K562 (cell line): ENCODE data around the gene TBP.

Source experiments
- CBX8 ChIP-seq: fragments of 200-600 bp; sonication (generic); IDR thresholded peaks from 2 replicates; pipeline ENCODE4 v1.6.1; 2012; ENCODE audit warnings: borderline replicate concordance, mixed run types, low read depth, mild to moderate bottlenecking, moderate library complexity, mixed read lengths, low read length, control low read depth, inconsistent platforms; ENCODE audit not compliant: poor library complexity, severe bottlenecking; ENCODE audit errors: extremely low read depth
- HDAC6 ChIP-seq: IDR thresholded peaks from 2 replicates; pipeline ENCODE4 v1.6.1; 2012; ENCODE audit warnings: low read depth, mild to moderate bottlenecking, control low read depth, inconsistent platforms, low read length, moderate library complexity
- JUND ChIP-seq, 2 experiments: IDR thresholded peaks; 2 replicates in 1 of 2; 3 replicates in 1 of 2; pipeline ENCODE4 v1.6.1; 2011; ENCODE audit warnings: borderline replicate concordance in 2 of 2, low read depth in 2 of 2, low read length in 2 of 2, improper control_type of control experiment in 1 of 2, missing biosample characterization in 1 of 2, missing genetic modification characterization in 1 of 2, missing genetic modification reagents in 1 of 2
- MBD2 ChIP-seq: sonication (generic); IDR thresholded peaks from 2 replicates; pipeline ENCODE4 v1.6.1; 2016; ENCODE audit warnings: low read depth, borderline replicate concordance
- MIER1 ChIP-seq: fragments of 450-650 bp; IDR thresholded peaks from 2 replicates; pipeline ENCODE4 v1.6.1; 2016; ENCODE audit warnings: antibody characterized with exemption, mild to moderate bottlenecking, low read depth
- NR3C1 ChIP-seq: sonication (generic); formaldehyde crosslinking; IDR thresholded peaks from 2 replicates; pipeline ENCODE4 v1.8.1; 2022; ENCODE audit warnings: missing genetic modification reagents
- PTBP1 ChIP-seq: fragments of 200-400 bp; formaldehyde crosslinking; IDR thresholded peaks from 2 replicates; pipeline ENCODE4 v1.6.1; 2017; ENCODE audit warnings: low read depth, low read length
- TCF3 ChIP-seq: sonication (generic); formaldehyde crosslinking; IDR thresholded peaks from 2 replicates; pipeline ENCODE4 v1.4.0; 2020; ENCODE audit warnings: mild to moderate bottlenecking, missing genetic modification reagents
- ZNF586 ChIP-seq: fragments of 450-650 bp; formaldehyde crosslinking; conservative IDR thresholded peaks from 2 replicates; pipeline ENCODE4 v1.4.0; 2020; ENCODE audit warnings: mild to moderate bottlenecking, moderate library complexity
- TF ChIP-seq, protein P1 (sequence below): sonication (generic); formaldehyde crosslinking; IDR thresholded peaks from 2 replicates; pipeline ENCODE4 v1.8.0; 2023; ENCODE audit warnings: mild to moderate bottlenecking, missing genetic modification reagents
- TF ChIP-seq, protein P2 (sequence below), 3 experiments: IDR thresholded peaks in 2 of 3; conservative IDR thresholded peaks in 1 of 3; 2 replicates each; pipeline ENCODE4 v1.5.1; 2011 to 2012; ENCODE audit warnings: low read length in 3 of 3, mild to moderate bottlenecking in 3 of 3, control low read depth in 2 of 3, improper control_type of control experiment in 1 of 3, inconsistent platforms in 1 of 3, low read depth in 1 of 3, mixed read lengths in 1 of 3, moderate library complexity in 1 of 3; ENCODE audit not compliant: insufficient read depth in 2 of 3
- TF ChIP-seq, protein P3 (sequence below), 2 experiments: fragments of 150-350 bp in 1 of 2; IDR thresholded peaks; 2 replicates each; pipeline ENCODE4 v1.6.1; 2012 to 2016; ENCODE audit warnings: low read depth in 2 of 2, low read length in 2 of 2, mild to moderate bottlenecking in 1 of 2, moderate library complexity in 1 of 2
- TF ChIP-seq, protein P4 (sequence below): sonication (generic); formaldehyde crosslinking; IDR thresholded peaks from 2 replicates; pipeline ENCODE4 v1.8.0; 2022; ENCODE audit warnings: missing genetic modification reagents, mild to moderate bottlenecking, borderline replicate concordance
- TF ChIP-seq, protein P5 (sequence below), 2 experiments: fragments of 450-650 bp; conservative IDR thresholded peaks; 2 replicates each; pipeline ENCODE4 v1.6.1; 2017; ENCODE audit warnings: mild to moderate bottlenecking in 2 of 2, moderate library complexity in 2 of 2

DNA sequence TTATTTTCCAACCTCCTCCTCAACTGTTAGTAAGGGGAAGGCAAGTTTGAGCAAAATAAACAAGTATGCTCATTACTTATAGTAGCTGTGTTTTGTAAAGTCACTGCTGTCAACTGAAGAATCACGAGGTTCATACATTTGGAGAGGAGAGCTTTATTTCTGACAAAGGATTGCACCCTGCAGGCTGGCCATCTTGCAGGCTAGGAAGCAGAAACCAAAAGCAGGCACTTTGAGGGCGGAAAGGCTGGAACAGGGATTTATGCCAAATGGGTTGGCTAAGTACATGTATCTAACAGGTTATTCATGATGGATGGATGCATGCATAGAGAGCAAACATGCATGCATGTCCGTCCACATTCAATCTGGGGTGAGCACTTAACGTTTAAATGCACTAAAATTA is 47.7 kb upstream of the TBP start:
- no peak for TF ChIP-seq MIER1
- TF ChIP-seq, protein P1, sequence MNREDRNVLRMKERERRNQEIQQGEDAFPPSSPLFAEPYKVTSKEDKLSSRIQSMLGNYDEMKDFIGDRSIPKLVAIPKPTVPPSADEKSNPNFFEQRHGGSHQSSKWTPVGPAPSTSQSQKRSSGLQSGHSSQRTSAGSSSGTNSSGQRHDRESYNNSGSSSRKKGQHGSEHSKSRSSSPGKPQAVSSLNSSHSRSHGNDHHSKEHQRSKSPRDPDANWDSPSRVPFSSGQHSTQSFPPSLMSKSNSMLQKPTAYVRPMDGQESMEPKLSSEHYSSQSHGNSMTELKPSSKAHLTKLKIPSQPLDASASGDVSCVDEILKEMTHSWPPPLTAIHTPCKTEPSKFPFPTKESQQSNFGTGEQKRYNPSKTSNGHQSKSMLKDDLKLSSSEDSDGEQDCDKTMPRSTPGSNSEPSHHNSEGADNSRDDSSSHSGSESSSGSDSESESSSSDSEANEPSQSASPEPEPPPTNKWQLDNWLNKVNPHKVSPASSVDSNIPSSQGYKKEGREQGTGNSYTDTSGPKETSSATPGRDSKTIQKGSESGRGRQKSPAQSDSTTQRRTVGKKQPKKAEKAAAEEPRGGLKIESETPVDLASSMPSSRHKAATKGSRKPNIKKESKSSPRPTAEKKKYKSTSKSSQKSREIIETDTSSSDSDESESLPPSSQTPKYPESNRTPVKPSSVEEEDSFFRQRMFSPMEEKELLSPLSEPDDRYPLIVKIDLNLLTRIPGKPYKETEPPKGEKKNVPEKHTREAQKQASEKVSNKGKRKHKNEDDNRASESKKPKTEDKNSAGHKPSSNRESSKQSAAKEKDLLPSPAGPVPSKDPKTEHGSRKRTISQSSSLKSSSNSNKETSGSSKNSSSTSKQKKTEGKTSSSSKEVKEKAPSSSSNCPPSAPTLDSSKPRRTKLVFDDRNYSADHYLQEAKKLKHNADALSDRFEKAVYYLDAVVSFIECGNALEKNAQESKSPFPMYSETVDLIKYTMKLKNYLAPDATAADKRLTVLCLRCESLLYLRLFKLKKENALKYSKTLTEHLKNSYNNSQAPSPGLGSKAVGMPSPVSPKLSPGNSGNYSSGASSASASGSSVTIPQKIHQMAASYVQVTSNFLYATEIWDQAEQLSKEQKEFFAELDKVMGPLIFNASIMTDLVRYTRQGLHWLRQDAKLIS: no peak
- TF ChIP-seq, protein P2, sequence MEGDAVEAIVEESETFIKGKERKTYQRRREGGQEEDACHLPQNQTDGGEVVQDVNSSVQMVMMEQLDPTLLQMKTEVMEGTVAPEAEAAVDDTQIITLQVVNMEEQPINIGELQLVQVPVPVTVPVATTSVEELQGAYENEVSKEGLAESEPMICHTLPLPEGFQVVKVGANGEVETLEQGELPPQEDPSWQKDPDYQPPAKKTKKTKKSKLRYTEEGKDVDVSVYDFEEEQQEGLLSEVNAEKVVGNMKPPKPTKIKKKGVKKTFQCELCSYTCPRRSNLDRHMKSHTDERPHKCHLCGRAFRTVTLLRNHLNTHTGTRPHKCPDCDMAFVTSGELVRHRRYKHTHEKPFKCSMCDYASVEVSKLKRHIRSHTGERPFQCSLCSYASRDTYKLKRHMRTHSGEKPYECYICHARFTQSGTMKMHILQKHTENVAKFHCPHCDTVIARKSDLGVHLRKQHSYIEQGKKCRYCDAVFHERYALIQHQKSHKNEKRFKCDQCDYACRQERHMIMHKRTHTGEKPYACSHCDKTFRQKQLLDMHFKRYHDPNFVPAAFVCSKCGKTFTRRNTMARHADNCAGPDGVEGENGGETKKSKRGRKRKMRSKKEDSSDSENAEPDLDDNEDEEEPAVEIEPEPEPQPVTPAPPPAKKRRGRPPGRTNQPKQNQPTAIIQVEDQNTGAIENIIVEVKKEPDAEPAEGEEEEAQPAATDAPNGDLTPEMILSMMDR (IDR thresholded peaks at IDR 0.05 in 2 of 3, conservative IDR thresholded peaks at IDR 0.05 in 1 of 3; ENCODE audit: insufficient read depth in 2 of 3, low read depth in 1 of 3, low read length in 3 of 3): no peak
- no peak for TF ChIP-seq MBD2
- TF ChIP-seq CBX8: no peak
- TF ChIP-seq HDAC6: no peak
- TF ChIP-seq, protein P3, sequence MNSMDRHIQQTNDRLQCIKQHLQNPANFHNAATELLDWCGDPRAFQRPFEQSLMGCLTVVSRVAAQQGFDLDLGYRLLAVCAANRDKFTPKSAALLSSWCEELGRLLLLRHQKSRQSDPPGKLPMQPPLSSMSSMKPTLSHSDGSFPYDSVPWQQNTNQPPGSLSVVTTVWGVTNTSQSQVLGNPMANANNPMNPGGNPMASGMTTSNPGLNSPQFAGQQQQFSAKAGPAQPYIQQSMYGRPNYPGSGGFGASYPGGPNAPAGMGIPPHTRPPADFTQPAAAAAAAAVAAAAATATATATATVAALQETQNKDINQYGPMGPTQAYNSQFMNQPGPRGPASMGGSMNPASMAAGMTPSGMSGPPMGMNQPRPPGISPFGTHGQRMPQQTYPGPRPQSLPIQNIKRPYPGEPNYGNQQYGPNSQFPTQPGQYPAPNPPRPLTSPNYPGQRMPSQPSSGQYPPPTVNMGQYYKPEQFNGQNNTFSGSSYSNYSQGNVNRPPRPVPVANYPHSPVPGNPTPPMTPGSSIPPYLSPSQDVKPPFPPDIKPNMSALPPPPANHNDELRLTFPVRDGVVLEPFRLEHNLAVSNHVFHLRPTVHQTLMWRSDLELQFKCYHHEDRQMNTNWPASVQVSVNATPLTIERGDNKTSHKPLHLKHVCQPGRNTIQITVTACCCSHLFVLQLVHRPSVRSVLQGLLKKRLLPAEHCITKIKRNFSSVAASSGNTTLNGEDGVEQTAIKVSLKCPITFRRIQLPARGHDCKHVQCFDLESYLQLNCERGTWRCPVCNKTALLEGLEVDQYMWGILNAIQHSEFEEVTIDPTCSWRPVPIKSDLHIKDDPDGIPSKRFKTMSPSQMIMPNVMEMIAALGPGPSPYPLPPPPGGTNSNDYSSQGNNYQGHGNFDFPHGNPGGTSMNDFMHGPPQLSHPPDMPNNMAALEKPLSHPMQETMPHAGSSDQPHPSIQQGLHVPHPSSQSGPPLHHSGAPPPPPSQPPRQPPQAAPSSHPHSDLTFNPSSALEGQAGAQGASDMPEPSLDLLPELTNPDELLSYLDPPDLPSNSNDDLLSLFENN (IDR thresholded peaks at IDR 0.05; ENCODE audit: low read depth in 2 of 2, low read length in 2 of 2): no peak
- TF ChIP-seq, protein P4, sequence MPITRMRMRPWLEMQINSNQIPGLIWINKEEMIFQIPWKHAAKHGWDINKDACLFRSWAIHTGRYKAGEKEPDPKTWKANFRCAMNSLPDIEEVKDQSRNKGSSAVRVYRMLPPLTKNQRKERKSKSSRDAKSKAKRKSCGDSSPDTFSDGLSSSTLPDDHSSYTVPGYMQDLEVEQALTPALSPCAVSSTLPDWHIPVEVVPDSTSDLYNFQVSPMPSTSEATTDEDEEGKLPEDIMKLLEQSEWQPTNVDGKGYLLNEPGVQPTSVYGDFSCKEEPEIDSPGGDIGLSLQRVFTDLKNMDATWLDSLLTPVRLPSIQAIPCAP (CRISPR knock-in tag): no peak
- no peak for TF ChIP-seq TCF3 (CRISPR knock-in tag)
- TF ChIP-seq, protein P5, sequence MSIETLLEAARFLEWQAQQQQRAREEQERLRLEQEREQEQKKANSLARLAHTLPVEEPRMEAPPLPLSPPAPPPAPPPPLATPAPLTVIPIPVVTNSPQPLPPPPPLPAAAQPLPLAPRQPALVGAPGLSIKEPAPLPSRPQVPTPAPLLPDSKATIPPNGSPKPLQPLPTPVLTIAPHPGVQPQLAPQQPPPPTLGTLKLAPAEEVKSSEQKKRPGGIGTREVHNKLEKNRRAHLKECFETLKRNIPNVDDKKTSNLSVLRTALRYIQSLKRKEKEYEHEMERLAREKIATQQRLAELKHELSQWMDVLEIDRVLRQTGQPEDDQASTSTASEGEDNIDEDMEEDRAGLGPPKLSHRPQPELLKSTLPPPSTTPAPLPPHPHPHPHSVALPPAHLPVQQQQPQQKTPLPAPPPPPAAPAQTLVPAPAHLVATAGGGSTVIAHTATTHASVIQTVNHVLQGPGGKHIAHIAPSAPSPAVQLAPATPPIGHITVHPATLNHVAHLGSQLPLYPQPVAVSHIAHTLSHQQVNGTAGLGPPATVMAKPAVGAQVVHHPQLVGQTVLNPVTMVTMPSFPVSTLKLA (conservative IDR thresholded peaks at IDR 0.05): no peak
- TF ChIP-seq NR3C1 (CRISPR knock-in tag): no peak
- no peak for TF ChIP-seq ZNF586 (CRISPR knock-in tag)
- TF ChIP-seq PTBP1: no peak
- TF ChIP-seq JUND (IDR thresholded peaks at IDR 0.05; ENCODE audit: borderline replicate concordance, low read depth, low read length): no peak
- TF ChIP-seq JUND (tag; IDR thresholded peaks at IDR 0.05; ENCODE audit: borderline replicate concordance, low read depth, low read length): no peak
